GM12878 (cell line): ENCODE measurements around the gene HOXC5. TPM values are rescaled to one million over a fixed set of nuclear protein-coding genes. Genes with fewer than 3 reads are reported as not detected.
"Not testable (repeated sequence)": the region's sequence is repeated elsewhere in the genome, so short reads cannot be mapped to it uniquely, and the experiment has no call there.

ENCODE experiments used
- ATAC-seq: fragments of 200-7000 bp; cut with Tn5 transposase; 3 replicates; pipeline ENCODE4 v1.9.1; 2020; ENCODE audit warnings: mild to moderate bottlenecking, moderate library complexity
- BruUV-seq: library from RNA; stranded (reverse); fragments of 400-500 nt; replicated peaks from 2 replicates; lab custom pipeline; 2021; lab: Mats Ljungman, UMichigan
- CTCF ChIA-PET: fragments of 300-600 bp; sonication (Branson Sonifier 250); formaldehyde crosslinking; extraction: SDS; loops from one replicate; lab custom pipeline; 2021; ENCODE audit warnings: inconsistent platforms; lab: Yijun Ruan, JAX
- POLR2A ChIA-PET: fragments of 350-600 bp; formaldehyde crosslinking; extraction: SDS; loops from one replicate; lab custom pipeline; 2021; ENCODE audit warnings: inconsistent platforms; lab: Charles Lee
- RAD21 ChIA-PET: fragments of 300-600 bp; sonication (Branson Sonifier 250); formaldehyde crosslinking; loops from one replicate; lab custom pipeline; 2023; ENCODE audit warnings: antibody characterized with exemption; ENCODE audit not compliant: unreplicated experiment; lab: Charles Lee
- SMC1A ChIA-PET: fragments of 300-600 bp; sonication (Branson Sonifier 250); formaldehyde crosslinking; loops from one replicate; lab custom pipeline; 2023; ENCODE audit not compliant: unreplicated experiment, uncharacterized antibody; lab: Charles Lee
- DNase-seq: peaks from one replicate; pipeline ENCODE4 v3.0.0-alpha.2; 2011; ENCODE audit warnings: low read depth, low spot score
- FAIRE-seq: peaks from 3 replicates; lab custom pipeline; 2011; peaks lifted over from hg19 to GRCh38; lab: Jason Lieb, UNC
- H2AFZ ChIP-seq: 2 replicates; pipeline ENCODE4 v1.6.0; 2011; ENCODE audit warnings: low read depth, low read length, control low read depth; ENCODE audit not compliant: control insufficient read depth
- H3K27ac ChIP-seq: 2 replicates; pipeline ENCODE4 v1.5.1; 2011; ENCODE audit warnings: control low read depth; ENCODE audit not compliant: control insufficient read depth, insufficient read depth
- H3K27me3 ChIP-seq, 2 experiments: replicated peaks in 1 of 2; 2 replicates each; pipeline versions ENCODE4 v1.6.0 to v1.6.1; 2011; ENCODE audit warnings: low read length in 1 of 2; ENCODE audit not compliant: control insufficient read depth in 2 of 2, insufficient read depth in 2 of 2
- H3K36me3 ChIP-seq, 2 experiments: 2 replicates each; pipeline ENCODE4 v1.5.1; 2011; ENCODE audit warnings: low read length in 1 of 2; ENCODE audit not compliant: control insufficient read depth in 2 of 2, insufficient read depth in 2 of 2
- H3K4me1 ChIP-seq: 2 replicates; pipeline ENCODE4 v1.6.1; 2011; ENCODE audit warnings: mild to moderate bottlenecking, low read length, moderate library complexity, mixed read lengths; ENCODE audit not compliant: control insufficient read depth, insufficient read depth
- H3K4me2 ChIP-seq: 2 replicates; pipeline ENCODE4 v1.6.0; 2011; ENCODE audit warnings: control low read depth; ENCODE audit not compliant: control insufficient read depth, insufficient read depth
- H3K4me3 ChIP-seq: fragments of 200-600 bp; sonication (generic); 2 replicates; pipeline ENCODE4 v1.5.1; 2016
- H3K79me2 ChIP-seq: 2 replicates; pipeline ENCODE4 v1.6.0; 2011; ENCODE audit warnings: low read length; ENCODE audit not compliant: control insufficient read depth, insufficient read depth
- H3K9ac ChIP-seq: 2 replicates; pipeline ENCODE4 v1.8.0; 2011; ENCODE audit warnings: low read length, control low read depth, mixed read lengths; ENCODE audit not compliant: control insufficient read depth, insufficient read depth
- H3K9me3 ChIP-seq: replicated peaks from 3 replicates; pipeline ENCODE4 v1.5.1; 2011; ENCODE audit warnings: mild to moderate bottlenecking, low read length; ENCODE audit not compliant: control insufficient read depth, insufficient read depth
- H4K20me1 ChIP-seq: 2 replicates; pipeline ENCODE4 v1.6.0; 2011; ENCODE audit not compliant: control insufficient read depth, insufficient read depth
- CHD4 ChIP-seq: fragments of 200-600 bp; sonication (generic); IDR thresholded peaks from 2 replicates; pipeline ENCODE4 v1.6.1; 2016; ENCODE audit warnings: mild to moderate bottlenecking
- KAT2A ChIP-seq: conservative IDR thresholded peaks from 2 replicates; pipeline ENCODE4 v1.6.1; 2011; ENCODE audit warnings: low read depth, low read length; ENCODE audit not compliant: control insufficient read depth
- WGBS: methylation state at CpG from one replicate; pipeline ENCODE4 v1.1.6; 2016; ENCODE audit warnings: low lambda C conversion rate; ENCODE audit not compliant: insufficient replicate concordance, insufficient coverage; ENCODE audit errors: missing lambda C conversion rate; 5-methylcytosine and 5-hydroxymethylcytosine counted together
- in situ Hi-C: fragments of 300-500 bp; cut with MboI; formaldehyde crosslinking; loops from 9 replicates; pipeline ENCODE4 v1.14.3; 2018; ENCODE audit warnings: mixed read lengths
- intact Hi-C: fragments of 100-400 bp; cut with micrococcal nuclease; formaldehyde crosslinking; loops from one replicate; pipeline ENCODE4 v1.14.2; 2022; ENCODE audit not compliant: unreplicated experiment
- polyA plus RNA-seq, 11 experiments: library from polyadenylated mRNA; depleted of rRNA in 4 of 11; unstranded in 6 of 11; stranded (reverse) in 5 of 11; fragments of >200 nt; fragmentation: Nextera tagmentation in 4 of 11; fragmentation: Illumina TruSeq in 1 of 11; extraction: Ambion mirVana in 4 of 11; extraction: Trizol in 1 of 11; gene quantifications; 1 replicate in 1 of 11; 2 replicates in 10 of 11; pipeline versions ENCODE4 v1.2.1 to v1.2.3, GENCODE V29; 2011 to 2016; ENCODE audit warnings: inconsistent platforms in 2 of 11, missing spikeins in 2 of 11, low read depth in 1 of 11
- total RNA-seq, 4 experiments: library from RNA; depleted of rRNA in 3 of 4; stranded (reverse); fragments of >200 nt in 3 of 4; fragmentation: Illumina TruSeq in 1 of 4; extraction: Trizol in 1 of 4; gene quantifications; 2 replicates each; pipeline versions ENCODE4 v1.2.1 to v1.2.3, GENCODE V29; 2013 to 2021

The HOXC5 gene
- total and polyA plus RNA-seq, 10 of the 15 experiments (the other 5 are each of a cell fraction or from before 2014, with no cell fraction given): 0.11 TPM; not detected in 9

DNA sequence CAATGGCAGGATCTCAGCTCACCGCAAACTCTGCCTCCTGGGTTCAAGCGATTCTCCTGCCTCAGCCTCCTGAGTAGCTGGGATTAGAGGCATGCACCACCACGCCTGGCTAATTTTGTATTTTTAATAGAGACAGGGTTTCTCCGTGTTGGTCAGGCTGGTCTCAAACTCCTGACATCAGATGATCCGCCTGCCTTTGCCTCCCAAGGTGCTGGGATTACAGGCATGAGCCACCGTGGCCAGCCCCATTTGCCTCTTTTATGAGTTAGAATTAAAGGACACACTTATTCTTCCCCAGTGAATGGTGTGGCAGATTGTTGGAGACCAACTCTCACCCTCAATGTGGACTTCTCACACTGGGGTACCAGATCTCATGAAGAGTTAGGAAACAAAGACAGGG is 9.2 kb downstream of the HOXC5 start:
- H3K27ac ChIP-seq, intact Hi-C loops, H3K79me2 ChIP-seq, BruUV-seq, FAIRE-seq, H3K9ac ChIP-seq, H2AFZ ChIP-seq, DNase-seq, H3K4me3 ChIP-seq, in situ Hi-C loops, H3K4me1 ChIP-seq, H3K4me2 ChIP-seq, H3K9me3 ChIP-seq, H3K27me3 ChIP-seq, H3K36me3 ChIP-seq, ATAC-seq, H4K20me1 ChIP-seq: not testable (repeated sequence)
- ChIA-PET POLR2A (interaction anchor here (1.1 to 1.4 kb wide), 2 partner anchors 10 to 238 kb away, joined by 3 to 12 read pairs; partner anchors contain the start of genes CBX5, HNRNPA1 and HOXC4), RAD21 (interaction anchor here (0.7 to 1.7 kb wide), 3 partner anchors 36 to 159 kb away, joined by 3 to 4 read pairs (median 3); no protein-coding TSS in a partner anchor), SMC1A (interaction anchor here (0.9 to 2.7 kb wide), 3 partner anchors 9 to 25 kb away, joined by 4 to 9 read pairs (median 7); partner anchors contain the start of gene HOXC5), CTCF (interaction anchor here (1.3 to 4.5 kb wide), 3 partner anchors 10 to 173 kb away, joined by 4 to 16 read pairs (median 12); partner anchors contain the start of genes HOXC4 and HOXC5)
- WGBS: 52% methylated on average over 6 of the region's 6 CpGs

DNA sequence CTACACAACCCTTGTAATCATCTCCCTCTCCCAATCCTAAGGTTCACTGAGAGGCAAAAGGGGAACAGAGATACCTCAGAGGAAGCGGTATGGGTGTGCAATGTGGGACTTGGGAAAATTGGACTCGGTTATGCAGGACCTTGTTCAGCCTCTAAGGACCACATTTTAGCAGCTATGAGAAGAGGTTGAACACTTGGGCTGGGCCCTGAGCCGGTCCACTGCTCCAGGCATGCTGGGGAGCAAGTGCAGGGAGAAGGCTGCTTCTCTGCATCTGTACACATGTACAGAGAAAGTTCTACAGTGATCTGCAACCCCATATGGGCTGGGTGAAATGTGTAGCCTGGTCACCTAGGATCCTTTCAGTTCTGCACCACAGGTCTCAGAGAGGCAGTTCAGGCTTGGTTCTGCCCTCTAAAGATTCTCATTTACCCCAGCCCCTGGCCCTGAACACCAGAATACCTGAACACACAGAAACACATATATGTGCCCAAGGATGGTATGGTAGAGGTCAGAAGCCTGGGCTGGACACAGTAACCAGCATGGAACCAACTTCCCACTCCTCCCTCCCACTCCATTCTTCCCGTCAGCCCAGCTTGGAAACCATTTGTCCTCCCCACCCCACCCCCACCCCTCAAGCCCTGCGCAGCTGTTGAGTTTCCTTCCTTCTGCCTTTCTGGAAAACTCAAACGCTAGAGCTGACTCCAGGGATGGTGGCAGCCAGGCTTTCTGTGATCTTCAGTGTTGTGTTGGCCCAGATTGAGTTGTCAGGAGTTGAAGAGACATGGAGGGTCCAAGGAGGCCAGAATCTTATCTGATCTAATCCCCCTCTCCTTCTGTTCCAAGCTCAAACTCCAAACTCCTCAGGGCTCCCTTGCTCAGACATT is 10.4 kb downstream of the HOXC5 start:
- H3K9me3 ChIP-seq: no peaks in the 10 kb centered on the region; the same call in 2 of the 3 replicates
- ATAC-seq (no peak), FAIRE-seq (no peak), DNase-seq (no peak)
- H3K9ac ChIP-seq: no peak overlapping the region
- CTCF ChIA-PET: interaction anchor here (2.7 to 4.5 kb wide), 2 partner anchors 8 to 11 kb away, joined by 8 to 16 read pairs; partner anchors contain the start of gene HOXC5
- no peak overlapping the region for H3K27ac ChIP-seq
- SMC1A ChIA-PET: no interaction called here
- in situ Hi-C loops: no loop called here
- no peaks in the 10 kb centered on the region for H3K79me2 ChIP-seq
- no TSS peak for BruUV-seq
- H3K36me3 ChIP-seq: no peaks in the 10 kb centered on the region
- no peak overlapping the region for H3K4me2 ChIP-seq
- peaks cover 5 to 11% of the 10 kb centered on the region in 2 experiments; a peak in 3 of 4 replicates for H3K27me3 ChIP-seq
- H3K4me1 ChIP-seq: no peaks in the 10 kb centered on the region
- TF ChIP-seq KAT2A: no peak
- no peak for TF ChIP-seq CHD4
- intact Hi-C loops: no loop called here
- 28% methylated on average over 6 of the region's 6 CpGs for WGBS
- POLR2A ChIA-PET: interaction anchor here (2.3 kb wide), 1 partner anchor 11 kb away, joined by 8 read pairs; the partner anchor contains the start of gene HOXC4
- H3K4me3 ChIP-seq: no peak overlapping the region
- H2AFZ ChIP-seq: no peak overlapping the region
- H4K20me1 ChIP-seq: no peaks in the 10 kb centered on the region
- RAD21 ChIA-PET: interaction anchor here (2.3 kb wide), 1 partner anchor 10 kb away, joined by 10 read pairs; the partner anchor contains the start of gene HOXC5
